Astrocyte (in vitro differentiated cells and primary cell): Measurements from ENCODE around the gene KLHL17. TPM values are rescaled to one million over a fixed set of nuclear protein-coding genes. Genes with fewer than 3 reads are reported as not detected.
A peak's percentile ranks its signal among the peaks of the same experiment; 100 is the strongest.

Source experiments
- DNase-seq: peaks from one replicate; pipeline ENCODE4 v3.0.0-alpha.2; 2010; ENCODE audit warnings: low read depth
- FAIRE-seq: peaks from 2 replicates; lab custom pipeline; 2011; peaks lifted over from hg19 to GRCh38; lab: Jason Lieb, UNC
- H2AFZ ChIP-seq: 2 replicates; pipeline ENCODE4 v1.6.0; 2012; ENCODE audit warnings: low read depth, low read length, inconsistent platforms
- H3K27ac ChIP-seq: 2 replicates; pipeline ENCODE4 v1.5.1; 2011; ENCODE audit warnings: low read depth, low read length, inconsistent platforms
- H3K27me3 ChIP-seq: 2 replicates; pipeline ENCODE4 v1.6.0; 2011; ENCODE audit warnings: low read length, inconsistent platforms; ENCODE audit not compliant: insufficient read depth
- H3K36me3 ChIP-seq: 2 replicates; pipeline ENCODE4 v1.5.1; 2011; ENCODE audit warnings: low read length, inconsistent platforms; ENCODE audit not compliant: insufficient read depth
- H3K4me1 ChIP-seq: 2 replicates; pipeline ENCODE4 v1.5.1; 2011; ENCODE audit warnings: low read length, inconsistent platforms; ENCODE audit not compliant: insufficient read depth
- H3K4me2 ChIP-seq: 2 replicates; pipeline ENCODE4 v1.6.0; 2012; ENCODE audit warnings: low read length, inconsistent platforms
- H3K4me3 ChIP-seq: 2 replicates; pipeline ENCODE4 v1.5.1; 2011; ENCODE audit warnings: low read depth, mild to moderate bottlenecking, low read length, inconsistent platforms; ENCODE audit not compliant: insufficient read depth
- H3K79me2 ChIP-seq: 2 replicates; pipeline ENCODE4 v1.6.0; 2012; ENCODE audit warnings: mild to moderate bottlenecking, low read length, inconsistent platforms; ENCODE audit not compliant: insufficient read depth
- H3K9ac ChIP-seq: 2 replicates; pipeline ENCODE4 v1.6.0; 2012; ENCODE audit warnings: mild to moderate bottlenecking, low read length, inconsistent platforms
- H3K9me3 ChIP-seq: 2 replicates; pipeline ENCODE4 v1.5.1; 2012; ENCODE audit warnings: low read depth, mild to moderate bottlenecking, low read length, inconsistent platforms; ENCODE audit not compliant: insufficient read depth
- H4K20me1 ChIP-seq: 2 replicates; pipeline ENCODE4 v1.6.0; 2012; ENCODE audit warnings: low read length, inconsistent platforms; ENCODE audit not compliant: insufficient read depth
- H3K27ac Mint-ChIP-seq: one replicate; pipeline ENCODE4 v1.8.0; 2021; ENCODE audit warnings: mild to moderate bottlenecking, mixed read lengths; ENCODE audit not compliant: unreplicated experiment
- H3K27me3 Mint-ChIP-seq: one replicate; pipeline ENCODE4 v1.8.0; 2021; ENCODE audit warnings: low read depth, mixed read lengths; ENCODE audit not compliant: unreplicated experiment
- H3K36me3 Mint-ChIP-seq: one replicate; pipeline ENCODE4 v1.8.0; 2021; ENCODE audit warnings: low read depth, mixed read lengths; ENCODE audit not compliant: unreplicated experiment
- H3K4me1 Mint-ChIP-seq: one replicate; pipeline ENCODE4 v1.8.0; 2021; ENCODE audit warnings: low read depth, mixed read lengths; ENCODE audit not compliant: unreplicated experiment
- H3K4me3 Mint-ChIP-seq: one replicate; pipeline ENCODE4 v1.8.0; 2021; ENCODE audit warnings: mild to moderate bottlenecking, moderate library complexity, mixed read lengths; ENCODE audit not compliant: unreplicated experiment
- H3K9me3 Mint-ChIP-seq: one replicate; pipeline ENCODE4 v1.8.0; 2021; ENCODE audit warnings: mild to moderate bottlenecking, mixed read lengths; ENCODE audit not compliant: unreplicated experiment
- EZH2 ChIP-seq: IDR thresholded peaks from 2 replicates; pipeline ENCODE4 v1.6.1; 2012; ENCODE audit warnings: mild to moderate bottlenecking, low read length, inconsistent platforms; ENCODE audit not compliant: insufficient read depth
- total RNA-seq: library from RNA; stranded (reverse); gene quantifications from 2 replicates; pipeline ENCODE4 v1.2.1, GENCODE V29; 2021
- TF ChIP-seq, protein P1 (sequence below): IDR thresholded peaks from 2 replicates; pipeline ENCODE4 v1.5.1; 2011; ENCODE audit warnings: low read depth, mild to moderate bottlenecking, inconsistent platforms, low read length, moderate library complexity; ENCODE audit not compliant: insufficient read depth

The KLHL17 gene
- total RNA-seq, 1 donor from 2014 or later = 25.9 TPM

DNA sequence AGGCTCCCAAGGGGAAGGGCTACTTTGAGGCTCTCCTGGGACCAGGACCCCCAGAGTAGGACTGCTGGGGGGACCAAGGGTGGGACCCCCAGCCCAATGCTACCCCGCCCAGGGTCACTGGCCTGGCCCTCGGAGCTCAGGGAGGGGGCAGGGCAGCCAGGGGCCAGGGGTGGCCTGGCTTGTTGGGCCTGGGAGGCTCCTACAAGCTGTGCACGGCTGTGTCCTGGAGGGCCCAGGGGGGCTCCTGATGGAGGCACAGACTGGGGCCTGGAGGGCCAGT is 37.3 kb downstream of the KLHL17 start:
- no peaks in the 10 kb centered on the region for H3K27me3 ChIP-seq
- FAIRE-seq = no peak
- TF ChIP-seq, protein P1, sequence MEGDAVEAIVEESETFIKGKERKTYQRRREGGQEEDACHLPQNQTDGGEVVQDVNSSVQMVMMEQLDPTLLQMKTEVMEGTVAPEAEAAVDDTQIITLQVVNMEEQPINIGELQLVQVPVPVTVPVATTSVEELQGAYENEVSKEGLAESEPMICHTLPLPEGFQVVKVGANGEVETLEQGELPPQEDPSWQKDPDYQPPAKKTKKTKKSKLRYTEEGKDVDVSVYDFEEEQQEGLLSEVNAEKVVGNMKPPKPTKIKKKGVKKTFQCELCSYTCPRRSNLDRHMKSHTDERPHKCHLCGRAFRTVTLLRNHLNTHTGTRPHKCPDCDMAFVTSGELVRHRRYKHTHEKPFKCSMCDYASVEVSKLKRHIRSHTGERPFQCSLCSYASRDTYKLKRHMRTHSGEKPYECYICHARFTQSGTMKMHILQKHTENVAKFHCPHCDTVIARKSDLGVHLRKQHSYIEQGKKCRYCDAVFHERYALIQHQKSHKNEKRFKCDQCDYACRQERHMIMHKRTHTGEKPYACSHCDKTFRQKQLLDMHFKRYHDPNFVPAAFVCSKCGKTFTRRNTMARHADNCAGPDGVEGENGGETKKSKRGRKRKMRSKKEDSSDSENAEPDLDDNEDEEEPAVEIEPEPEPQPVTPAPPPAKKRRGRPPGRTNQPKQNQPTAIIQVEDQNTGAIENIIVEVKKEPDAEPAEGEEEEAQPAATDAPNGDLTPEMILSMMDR = no peak
- TF ChIP-seq EZH2 = no peak
- H4K20me1 ChIP-seq = peaks cover 16% of the 10 kb centered on the region
- H3K27ac ChIP-seq = no peak overlapping the region
- peaks cover 14% of the 10 kb centered on the region for H3K4me1 ChIP-seq
- no peak overlapping the region for H2AFZ ChIP-seq
- Mint-ChIP-seq H3K9me3 (peaks cover 1% of the 10 kb centered on the region), H3K4me1 (peaks cover 9% of the 10 kb centered on the region), H3K27ac (peak overlapping the region; percentile 69), H3K4me3 (peak overlapping the region; percentile 50), H3K36me3 (peaks cover 7% of the 10 kb centered on the region), H3K27me3 (peaks cover under 1% of the 10 kb centered on the region)
- DNase-seq = no peak
- no peaks in the 10 kb centered on the region for H3K36me3 ChIP-seq
- no peaks in the 10 kb centered on the region for H3K79me2 ChIP-seq
- no peak overlapping the region for H3K4me3 ChIP-seq
- peak overlapping the region; percentile 95 for H3K4me2 ChIP-seq
- H3K9me3 ChIP-seq = peaks cover 2% of the 10 kb centered on the region
- H3K9ac ChIP-seq = peak overlapping the region; percentile 97

DNA sequence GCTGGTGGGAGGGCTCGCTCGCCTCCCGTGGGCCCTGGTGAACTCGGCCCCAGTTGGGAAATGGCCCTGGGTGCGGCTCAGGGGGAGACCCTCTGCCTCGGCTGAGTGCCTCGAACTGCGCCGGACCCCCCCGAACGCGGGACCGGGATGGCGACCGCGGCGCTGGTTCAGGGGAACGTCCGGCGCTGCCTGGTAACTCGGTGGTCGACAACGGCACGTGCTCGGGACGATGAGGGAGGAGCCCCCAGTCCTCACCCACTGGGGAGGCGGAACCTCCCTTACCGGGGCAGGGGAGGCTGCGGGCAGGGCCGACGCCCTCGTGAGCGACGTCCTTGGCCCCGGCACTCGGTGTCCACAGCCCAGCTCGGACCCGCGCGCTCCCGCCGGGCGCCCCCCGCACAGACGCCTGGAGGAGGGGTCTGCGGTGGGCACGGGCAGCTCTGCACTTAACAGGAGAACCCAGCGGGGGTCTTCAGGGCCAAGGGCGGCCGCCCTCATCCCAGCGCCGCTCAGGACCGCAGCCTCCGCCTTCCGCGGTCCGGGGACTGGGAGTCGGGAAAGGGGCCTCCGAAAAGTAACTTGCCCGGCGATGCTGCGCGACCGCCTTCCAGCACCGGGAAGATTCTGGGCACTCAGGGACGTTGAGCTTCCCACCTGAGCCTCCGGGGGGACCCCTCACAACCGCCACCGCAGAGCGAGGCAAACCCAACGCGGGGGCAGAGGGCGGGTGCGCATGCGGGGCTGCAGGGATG is 37.8 kb downstream of the KLHL17 start:
- peak overlapping the region; percentile 95 for H3K4me2 ChIP-seq
- H3K27ac ChIP-seq = no peak overlapping the region
- H4K20me1 ChIP-seq = peaks cover 21% of the 10 kb centered on the region
- H3K79me2 ChIP-seq = no peaks in the 10 kb centered on the region
- peak overlapping the region; percentile 59 for H3K4me3 ChIP-seq
- peak overlapping the region; percentile 97 for H3K9ac ChIP-seq
- no peak overlapping the region for H2AFZ ChIP-seq
- H3K4me1 ChIP-seq = peaks cover 14% of the 10 kb centered on the region
- peak overlapping the region; percentile 77 for H3K4me3 Mint-ChIP-seq
- H3K9me3 Mint-ChIP-seq = no peaks in the 10 kb centered on the region
- no peaks in the 10 kb centered on the region for H3K27me3 ChIP-seq
- FAIRE-seq (no peak), DNase-seq (no peak)
- H3K27me3 Mint-ChIP-seq = no peaks in the 10 kb centered on the region
- peaks cover 9% of the 10 kb centered on the region for H3K4me1 Mint-ChIP-seq
- H3K27ac Mint-ChIP-seq = no peak overlapping the region
- TF ChIP-seq, protein P1 = no peak
- peak; percentile 34 for TF ChIP-seq EZH2
- H3K36me3 ChIP-seq = no peaks in the 10 kb centered on the region
- no peaks in the 10 kb centered on the region for H3K9me3 ChIP-seq
- peaks cover 7% of the 10 kb centered on the region for H3K36me3 Mint-ChIP-seq

DNA sequence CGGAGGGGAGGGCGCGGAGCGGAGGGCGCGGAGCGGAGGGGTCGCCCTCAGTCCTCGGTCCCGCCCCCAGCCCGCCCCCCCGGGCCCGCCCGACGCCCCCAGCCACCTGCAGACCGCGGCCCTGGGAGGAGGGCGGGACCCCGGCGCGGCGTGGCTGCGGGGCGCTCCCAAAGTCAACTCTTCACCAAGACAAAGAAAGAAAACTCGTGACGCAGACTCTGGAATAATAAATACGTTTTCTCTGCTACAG is 38.3 kb downstream of the KLHL17 start:
- H3K36me3 Mint-ChIP-seq = peaks cover 8% of the 10 kb centered on the region
- Histone ChIP-seq H3K27ac (no peak overlapping the region), H3K4me3 (peak overlapping the region; percentile 59), H3K27me3 (no peaks in the 10 kb centered on the region), H3K9ac (peak overlapping the region; percentile 97), H3K4me1 (peaks cover 14% of the 10 kb centered on the region), H3K4me2 (peak overlapping the region; percentile 95), H3K36me3 (no peaks in the 10 kb centered on the region), H2AFZ (no peak overlapping the region), H3K79me2 (no peaks in the 10 kb centered on the region), H3K9me3 (no peaks in the 10 kb centered on the region), H4K20me1 (peaks cover 25% of the 10 kb centered on the region)
- no peak for TF ChIP-seq EZH2
- TF ChIP-seq, protein P1 = no peak
- DNase-seq (no peak), FAIRE-seq (no peak)
- no peak overlapping the region for H3K27ac Mint-ChIP-seq
- H3K27me3 Mint-ChIP-seq = no peaks in the 10 kb centered on the region
- no peaks in the 10 kb centered on the region for H3K9me3 Mint-ChIP-seq
- H3K4me1 Mint-ChIP-seq = peaks cover 9% of the 10 kb centered on the region
- peak overlapping the region; percentile 70 for H3K4me3 Mint-ChIP-seq
